ENCODE data around the gene FXYD3.

DNA sequence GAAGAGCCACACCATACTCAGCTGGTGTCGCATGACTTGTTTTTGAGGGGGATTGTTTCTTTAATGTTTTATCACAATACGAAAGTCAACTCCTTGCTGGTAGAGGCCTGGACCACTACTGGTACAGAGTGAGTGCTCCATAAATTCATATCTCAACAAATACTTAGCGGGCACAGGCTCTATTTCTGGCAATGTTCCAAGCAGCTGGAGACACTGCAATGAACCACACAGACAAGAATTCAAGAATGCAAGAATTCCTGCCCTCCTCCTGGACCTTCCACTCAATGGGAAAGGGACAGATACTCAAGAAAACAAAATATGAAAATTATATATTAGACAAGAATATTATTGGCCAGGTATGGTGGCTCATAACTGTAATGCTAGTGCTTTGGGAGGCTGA lies 33.8 kb downstream of the FXYD3 start:
- TF ChIP-seq, protein P1, sequence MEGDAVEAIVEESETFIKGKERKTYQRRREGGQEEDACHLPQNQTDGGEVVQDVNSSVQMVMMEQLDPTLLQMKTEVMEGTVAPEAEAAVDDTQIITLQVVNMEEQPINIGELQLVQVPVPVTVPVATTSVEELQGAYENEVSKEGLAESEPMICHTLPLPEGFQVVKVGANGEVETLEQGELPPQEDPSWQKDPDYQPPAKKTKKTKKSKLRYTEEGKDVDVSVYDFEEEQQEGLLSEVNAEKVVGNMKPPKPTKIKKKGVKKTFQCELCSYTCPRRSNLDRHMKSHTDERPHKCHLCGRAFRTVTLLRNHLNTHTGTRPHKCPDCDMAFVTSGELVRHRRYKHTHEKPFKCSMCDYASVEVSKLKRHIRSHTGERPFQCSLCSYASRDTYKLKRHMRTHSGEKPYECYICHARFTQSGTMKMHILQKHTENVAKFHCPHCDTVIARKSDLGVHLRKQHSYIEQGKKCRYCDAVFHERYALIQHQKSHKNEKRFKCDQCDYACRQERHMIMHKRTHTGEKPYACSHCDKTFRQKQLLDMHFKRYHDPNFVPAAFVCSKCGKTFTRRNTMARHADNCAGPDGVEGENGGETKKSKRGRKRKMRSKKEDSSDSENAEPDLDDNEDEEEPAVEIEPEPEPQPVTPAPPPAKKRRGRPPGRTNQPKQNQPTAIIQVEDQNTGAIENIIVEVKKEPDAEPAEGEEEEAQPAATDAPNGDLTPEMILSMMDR (conservative IDR thresholded peaks at IDR 0.05 in 1 of 2, IDR thresholded peaks at IDR 0.05 in 1 of 2; ENCODE audit: low read depth in 1 of 2, low read length in 2 of 2), result no peak
- no peak for TF ChIP-seq EZH2 (IDR thresholded peaks at IDR 0.05; ENCODE audit: low read length, missing control alignments)
